Activated CD4-positive, alpha-beta memory T cell treated with anti-CD3 and anti-CD28 coated beads, Interleukin-2, amount 10 ng/mL, durations not matched to agents 7 days and 5 days (primary cell): ENCODE results near the gene CLTC. TPM values are rescaled to one million over a fixed set of nuclear protein-coding genes. Genes with fewer than 3 reads are reported as not detected.

Experiments
- CTCF ChIA-PET: fragments of 350-600 bp; sonication (Branson Sonifier 250); formaldehyde crosslinking; loops from one replicate; lab custom pipeline; 2021; ENCODE audit warnings: antibody characterized with exemption, inconsistent platforms; lab: Charles Lee
- POLR2A ChIA-PET: fragments of 350-600 bp; sonication (Branson Sonifier 250); formaldehyde crosslinking; loops from one replicate; lab custom pipeline; 2021; ENCODE audit warnings: antibody characterized with exemption; lab: Charles Lee
- DNase-seq: peaks from one replicate; pipeline ENCODE4 v3.0.0-alpha.2; 2020
- H3K27ac Mint-ChIP-seq: one replicate; pipeline ENCODE4 v1.8.0; 2021; ENCODE audit warnings: mild to moderate bottlenecking, mixed read lengths
- H3K27me3 Mint-ChIP-seq: one replicate; pipeline ENCODE4 v1.8.0; 2021; ENCODE audit warnings: mixed read lengths
- H3K36me3 Mint-ChIP-seq: one replicate; pipeline ENCODE4 v1.8.0; 2021; ENCODE audit warnings: low read depth, mixed read lengths
- H3K4me1 Mint-ChIP-seq: one replicate; pipeline ENCODE4 v1.8.0; 2021; ENCODE audit warnings: mixed read lengths
- H3K4me3 Mint-ChIP-seq: one replicate; pipeline ENCODE4 v1.8.0; 2021; ENCODE audit warnings: mild to moderate bottlenecking, mixed read lengths
- H3K9me3 Mint-ChIP-seq: one replicate; pipeline ENCODE4 v1.8.0; 2021; ENCODE audit warnings: mixed read lengths
- total RNA-seq, 2 experiments: library from RNA; stranded (reverse); gene quantifications; one replicate each; pipeline ENCODE4 v1.2.3, GENCODE V29; 2021

Gene CLTC
- total RNA-seq, 2 experiments from 2014 or later: 156 to 163 TPM

DNA sequence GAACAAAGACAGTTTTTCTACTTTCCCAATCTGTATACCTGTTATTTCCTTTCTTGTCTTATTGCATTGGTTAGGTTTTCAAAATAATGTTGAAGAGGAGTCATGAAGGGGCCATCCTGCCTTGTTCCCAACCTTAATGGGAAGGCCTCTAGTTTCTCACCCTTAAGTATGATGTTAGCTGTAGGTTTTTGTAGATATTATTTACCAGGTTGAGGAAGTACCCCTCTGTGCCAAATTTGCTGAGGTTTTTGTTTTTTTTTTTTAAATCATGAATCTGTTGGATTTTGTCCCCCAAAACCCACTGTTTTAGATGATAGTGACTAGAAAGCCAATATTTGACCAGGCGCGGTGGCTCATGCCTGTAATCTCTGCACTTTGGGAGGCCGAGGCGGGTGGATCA is 124.1 kb downstream of the CLTC start:
- Mint-ChIP-seq H3K4me3 (no peak overlapping the region), H3K9me3 (peaks cover 2% of the 10 kb centered on the region), H3K27ac (no peak overlapping the region), H3K27me3 (no peaks in the 10 kb centered on the region), H3K4me1 (peaks cover 8% of the 10 kb centered on the region), H3K36me3 (peaks cover 24% of the 10 kb centered on the region)
- ChIA-PET CTCF (interaction anchor here (0.9 kb wide), 1 partner anchor 8 kb away, joined by 3 read pairs; no protein-coding TSS in a partner anchor), POLR2A (no interaction called here)
- DNase-seq: no peak

GRCh38 chr17:59745040-59745439 is 125.3 kb downstream of the CLTC start:
- DNase-seq: no peak
- Mint-ChIP-seq H3K9me3 (peaks cover 2% of the 10 kb centered on the region), H3K27me3 (no peaks in the 10 kb centered on the region), H3K27ac (no peak overlapping the region), H3K36me3 (peaks cover 24% of the 10 kb centered on the region), H3K4me1 (peaks cover 14% of the 10 kb centered on the region), H3K4me3 (no peak overlapping the region)
- ChIA-PET CTCF (interaction anchor here (1.3 to 2.3 kb wide), 5 partner anchors 12 to 435 kb away, joined by 3 to 7 read pairs (median 4); no protein-coding TSS in a partner anchor), POLR2A (interaction anchor here (0.7 to 1.2 kb wide), 6 partner anchors 37 to 148 kb away, joined by 3 to 4 read pairs (median 3); partner anchors contain the start of genes PTRH2, RPS6KB1, TUBD1 and VMP1)

Other genes with a start within 250 kb of the CLTC start
- 10 to 100 TPM; 20.0 to 24.4 TPM for gene DHX40, start 54.3 kb upstream of the CLTC start, total RNA-seq
- 10 to 100 TPM; 22.8 to 23.3 TPM for gene PTRH2, start 87.5 kb downstream of the CLTC start, total RNA-seq
- 100 to 1,000 TPM; 398 to 408 TPM for gene VMP1, start 87.8 kb downstream of the CLTC start, total RNA-seq